Muscle layer of colon (tissue), 2 donors: Measurements from ENCODE around the gene PCBP3.
"Not testable (repeated sequence)": the region's sequence is repeated elsewhere in the genome, so short reads cannot be mapped to it uniquely, and the experiment has no call there.

Source experiments
- H3K27ac ChIP-seq: one replicate; pipeline ENCODE4 v1.7.0; 2013; ENCODE audit warnings: low read depth, mild to moderate bottlenecking, low read length, moderate library complexity
- H3K27me3 ChIP-seq, 2 donors: one replicate each; pipeline ENCODE4 v1.7.0; 2013; ENCODE audit warnings: low read length in 2 of 2, mild to moderate bottlenecking in 2 of 2; ENCODE audit not compliant: insufficient read depth in 2 of 2, control insufficient read depth in 1 of 2
- H3K36me3 ChIP-seq: one replicate; pipeline ENCODE4 v1.7.0; 2013; ENCODE audit warnings: mild to moderate bottlenecking, low read length; ENCODE audit not compliant: insufficient read depth
- H3K4me1 ChIP-seq: one replicate; pipeline ENCODE4 v1.7.0; 2013; ENCODE audit warnings: mild to moderate bottlenecking, low read length; ENCODE audit not compliant: insufficient read depth
- H3K4me3 ChIP-seq, 2 donors: one replicate each; pipeline ENCODE4 v1.7.0; 2013; ENCODE audit warnings: low read length in 2 of 2, low read depth in 1 of 2, mild to moderate bottlenecking in 1 of 2, moderate library complexity in 1 of 2
- H3K9ac ChIP-seq: one replicate; pipeline ENCODE4 v1.7.0; 2013; ENCODE audit warnings: low read length
- H3K9me3 ChIP-seq: one replicate; pipeline ENCODE4 v1.7.0; 2013; ENCODE audit warnings: mild to moderate bottlenecking, low read length
- donor health status: abdominal sarcoma.
- donor health status: Adenocarcinoma of cecum.

The PCBP3 gene

DNA sequence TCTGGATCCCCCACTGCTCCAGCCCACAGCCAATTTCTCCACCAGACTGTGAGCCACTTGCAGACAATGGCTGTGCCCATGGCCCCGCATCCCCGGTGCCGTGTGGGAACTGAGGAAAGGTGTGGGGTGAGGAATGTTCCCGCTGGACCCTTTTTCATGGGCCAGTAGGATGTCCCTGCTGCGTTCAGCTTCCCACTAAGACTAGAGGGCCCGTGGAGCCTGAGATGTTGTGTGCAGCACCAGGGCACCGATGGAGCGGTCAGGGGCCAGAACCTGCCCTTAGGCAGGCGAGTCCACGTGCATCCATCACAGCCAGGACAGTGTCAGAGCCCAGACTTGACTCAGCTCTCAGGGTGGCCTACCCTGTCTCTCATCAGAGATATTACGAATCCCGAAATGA is 232.4 kb downstream of the PCBP3 start:
- Histone ChIP-seq H3K9me3 (no peaks in the 10 kb centered on the region), H3K27ac (no peak overlapping the region), H3K36me3 (no peaks in the 10 kb centered on the region), H3K27me3 (peaks cover 0 to 19% of the 10 kb centered on the region in 2 donors), H3K9ac (no peak overlapping the region), H3K4me1 (no peaks in the 10 kb centered on the region), H3K4me3 (no peak overlapping the region)

DNA sequence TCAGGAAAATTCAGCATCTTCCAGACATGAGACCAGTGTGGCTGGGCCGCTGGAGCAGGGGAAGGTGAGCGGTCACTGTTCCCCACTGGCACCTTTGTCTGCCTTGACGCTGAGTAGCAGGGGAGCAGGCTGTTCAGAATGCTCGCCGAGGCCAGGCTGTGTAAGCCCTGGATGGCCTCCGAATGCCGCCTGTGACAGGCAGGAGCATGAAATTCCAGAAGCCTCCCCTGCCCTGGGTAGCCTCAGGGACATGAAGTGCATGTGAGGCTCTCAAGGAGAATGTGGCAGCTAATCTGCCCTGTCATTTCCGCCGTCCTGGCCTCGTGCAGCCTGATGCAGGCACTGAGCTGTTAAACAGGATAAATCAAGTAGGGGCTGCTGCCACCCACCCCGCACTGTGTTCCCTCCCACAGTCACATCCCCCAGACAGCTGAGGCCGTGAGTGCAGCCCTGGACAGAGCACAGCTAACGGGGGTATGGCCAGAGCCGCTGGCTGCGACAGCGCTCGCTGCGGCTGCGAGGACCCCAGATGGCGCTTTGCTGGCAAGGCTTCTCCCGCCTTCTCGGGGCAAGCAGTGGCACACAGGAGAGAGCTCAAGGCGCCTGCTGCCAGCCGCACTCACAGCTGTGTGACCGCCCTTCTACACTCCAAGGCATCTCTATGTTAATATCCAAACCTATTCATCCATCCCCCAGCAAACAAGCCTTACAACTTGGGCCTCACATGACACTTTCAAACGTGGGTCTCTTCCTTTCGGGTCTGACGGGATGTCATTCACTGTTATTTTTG is 233.1 kb downstream of the PCBP3 start:
- H3K27ac ChIP-seq: no peak overlapping the region

DNA sequence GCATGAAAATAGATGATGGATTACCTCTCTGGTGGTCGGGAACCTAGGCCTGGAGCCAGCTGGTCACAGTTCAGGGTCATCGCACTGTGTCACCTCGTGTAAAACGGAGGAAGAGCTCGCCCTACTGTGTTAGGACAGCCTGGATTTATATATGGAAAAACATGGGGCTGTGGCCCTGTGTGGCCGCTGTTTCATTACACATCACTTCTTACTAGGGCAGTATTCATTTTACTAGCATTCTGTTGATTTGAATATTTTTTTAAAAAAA is 233.6 kb downstream of the PCBP3 start:
- no peaks in the 10 kb centered on the region for H3K4me1 ChIP-seq

More for the DNA sequence above, 233.1 kb downstream of the PCBP3 start:
- Histone ChIP-seq H3K4me3 (no peak overlapping the region), H3K9ac (no peak overlapping the region), H3K36me3 (no peaks in the 10 kb centered on the region), H3K9me3 (no peaks in the 10 kb centered on the region), H3K4me1 (no peaks in the 10 kb centered on the region), H3K27me3 (peaks cover 0 to 13% of the 10 kb centered on the region in 2 donors)

DNA sequence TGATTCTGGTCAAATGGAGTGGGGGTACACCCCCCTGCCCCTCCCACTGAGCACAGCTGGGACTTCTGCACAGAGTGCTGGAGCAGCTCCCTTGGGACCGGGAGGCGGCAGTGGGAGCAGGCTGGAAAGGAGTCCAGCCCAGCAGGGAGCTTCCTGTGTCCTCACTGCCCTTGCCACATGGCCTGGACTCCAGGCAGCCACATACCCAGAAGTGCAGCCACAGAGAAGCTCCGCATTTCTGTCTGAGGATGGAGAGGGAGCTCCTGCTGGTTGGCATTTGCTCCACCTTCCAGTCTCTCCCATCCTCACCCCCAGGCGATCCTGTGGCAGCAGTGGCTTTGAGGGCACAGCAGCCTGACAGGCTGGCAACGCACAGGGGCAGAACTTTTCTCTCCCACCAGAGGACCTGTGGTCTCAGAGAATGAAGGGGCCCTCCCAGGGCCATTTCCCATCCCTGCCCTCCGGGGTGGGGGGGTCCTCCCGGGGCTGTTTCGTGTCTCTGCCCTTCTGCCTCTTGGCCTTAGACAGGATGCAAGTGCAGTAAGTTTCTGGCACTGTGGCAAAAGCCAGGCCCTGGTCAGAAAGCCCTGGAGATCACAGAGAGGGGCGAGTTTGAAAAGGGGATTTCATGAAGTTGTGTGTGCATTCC is 234.4 kb downstream of the PCBP3 start:
- Histone ChIP-seq H3K27ac (no peak overlapping the region), H3K4me1 (no peaks in the 10 kb centered on the region), H3K4me3 (no peak overlapping the region), H3K9me3 (no peaks in the 10 kb centered on the region), H3K36me3 (no peaks in the 10 kb centered on the region), H3K9ac (no peak overlapping the region), H3K27me3 (peaks cover 0 to 13% of the 10 kb centered on the region in 2 donors)

More for the DNA sequence above, 233.6 kb downstream of the PCBP3 start:
- Histone ChIP-seq H3K4me3 (no peak overlapping the region), H3K27me3 (peaks cover 0 to 13% of the 10 kb centered on the region in 2 donors), H3K36me3 (no peaks in the 10 kb centered on the region), H3K9me3 (no peaks in the 10 kb centered on the region), H3K9ac (no peak overlapping the region), H3K27ac (no peak overlapping the region)

DNA sequence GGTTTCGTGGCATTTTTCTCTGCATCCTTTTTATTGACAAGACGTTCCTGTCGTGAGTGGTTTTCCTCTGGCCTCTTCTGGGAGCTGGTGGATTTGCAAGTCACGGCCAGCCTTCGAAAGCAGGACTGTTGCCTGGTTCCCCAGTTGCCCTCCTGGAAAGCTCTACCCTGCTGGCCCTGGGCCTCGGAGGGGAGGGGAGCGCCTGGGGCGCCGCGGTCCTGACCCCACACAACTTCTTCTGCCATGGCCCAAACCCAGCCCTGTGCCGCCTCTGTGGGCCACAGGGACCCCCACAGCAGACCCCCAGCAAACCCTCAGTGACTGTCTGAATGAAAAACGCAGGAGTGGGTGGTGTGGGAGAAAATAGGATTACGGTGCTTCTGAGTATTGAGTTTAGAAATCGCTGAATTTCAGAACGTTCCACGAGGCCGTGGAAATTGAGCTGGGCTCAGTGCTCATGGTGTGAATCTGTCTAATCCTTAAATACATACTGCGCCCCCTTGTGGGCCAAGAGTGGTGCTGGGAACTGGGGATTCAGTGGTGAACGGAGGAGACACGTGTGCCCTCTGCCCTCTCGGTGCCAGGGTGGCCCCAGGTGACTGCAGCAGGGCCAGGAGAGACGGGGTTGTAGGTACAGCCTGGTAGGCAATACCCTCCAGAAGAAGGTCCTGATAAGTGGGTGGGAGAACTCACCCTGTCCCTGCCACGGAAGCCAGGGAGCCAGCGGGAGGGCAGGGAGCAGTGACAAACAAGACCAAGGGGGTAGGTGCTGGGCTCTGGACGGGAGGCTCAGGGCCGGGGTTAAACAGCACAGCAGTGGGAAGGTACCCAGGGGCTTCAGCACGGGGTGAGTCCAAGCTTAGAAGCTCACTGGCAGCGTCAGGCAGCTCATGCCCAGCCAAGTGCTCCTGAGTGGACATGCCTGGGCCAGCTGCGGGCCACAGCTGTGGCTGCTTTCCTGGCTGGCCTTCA is 236.9 kb downstream of the PCBP3 start:
- Histone ChIP-seq H3K36me3 (no peaks in the 10 kb centered on the region), H3K27ac (no peak overlapping the region), H3K4me1 (no peaks in the 10 kb centered on the region), H3K9me3 (no peaks in the 10 kb centered on the region), H3K9ac (no peak overlapping the region), H3K27me3 (peaks cover 0 to 5% of the 10 kb centered on the region in 2 donors), H3K4me3 (no peak overlapping the region)

DNA sequence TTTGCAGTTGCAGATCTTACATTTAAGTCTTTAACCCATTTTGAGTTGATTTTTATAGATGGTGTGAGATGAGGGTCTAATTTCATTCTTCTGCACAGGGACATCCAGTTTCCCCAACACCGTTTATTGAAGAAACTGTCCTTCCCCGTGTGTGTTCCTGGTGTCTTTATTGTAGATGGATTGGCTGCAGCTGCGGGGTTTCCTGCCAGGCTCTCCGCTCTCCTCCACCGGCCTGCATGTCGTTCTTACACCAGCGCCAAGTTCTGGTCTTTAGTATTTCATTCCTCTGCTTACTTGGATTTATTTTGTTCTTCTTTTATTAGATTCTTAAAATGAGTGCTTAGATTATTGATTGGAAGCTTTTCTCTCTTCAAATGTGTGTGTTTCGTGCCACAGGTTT is 239.1 kb downstream of the PCBP3 start:
- Histone ChIP-seq H3K4me1 (peaks cover 5% of the 10 kb centered on the region), H3K9me3 (no peaks in the 10 kb centered on the region), H3K9ac (no peak overlapping the region), H3K36me3 (no peaks in the 10 kb centered on the region), H3K4me3 (no peak overlapping the region), H3K27me3 (peaks cover 0 to 3% of the 10 kb centered on the region in 2 donors), H3K27ac (no peak overlapping the region)

DNA sequence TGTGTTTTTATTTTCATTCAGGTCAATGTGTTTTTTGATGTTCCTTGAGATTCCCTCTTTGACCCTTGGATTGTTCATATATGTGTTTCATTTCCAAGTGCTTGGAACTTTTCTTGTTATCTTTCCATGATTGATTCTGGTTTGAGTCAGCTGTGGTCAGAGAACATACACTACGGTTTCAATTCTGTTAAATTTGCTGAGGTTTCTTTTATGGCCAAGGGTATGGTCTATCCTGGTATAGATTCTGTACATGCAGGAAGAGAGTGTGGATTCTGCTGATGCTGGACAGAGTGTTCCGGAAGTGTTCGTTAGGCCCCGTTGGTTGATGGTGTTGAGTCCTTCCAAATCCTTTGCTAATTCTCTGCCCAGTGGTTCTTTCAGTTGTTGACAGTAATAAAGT is 239.6 kb downstream of the PCBP3 start:
- Histone ChIP-seq H3K27me3 (no peaks in the 10 kb centered on the region), H3K9ac (no peak overlapping the region), H3K9me3 (no peaks in the 10 kb centered on the region), H3K27ac (no peak overlapping the region), H3K4me3 (no peak overlapping the region), H3K36me3 (no peaks in the 10 kb centered on the region), H3K4me1 (peaks cover 5% of the 10 kb centered on the region)

DNA sequence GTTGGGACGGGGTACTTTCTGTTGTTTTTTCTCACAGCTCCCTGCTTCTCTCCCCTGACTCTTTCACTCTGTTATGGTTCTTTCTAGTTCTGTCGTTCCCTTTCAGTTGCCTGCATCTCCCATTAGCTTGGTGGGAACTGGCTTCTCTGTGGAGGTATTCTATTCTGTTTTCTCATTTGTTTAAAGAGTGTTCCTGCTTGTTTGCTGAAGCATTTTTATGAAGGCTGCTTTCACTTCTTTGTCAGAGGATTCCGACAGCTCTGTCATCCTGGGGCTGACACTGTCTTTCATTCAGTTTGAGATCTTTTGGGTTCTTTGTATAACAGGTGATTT is 242.0 kb downstream of the PCBP3 start:
- Histone ChIP-seq H3K9ac (no peak overlapping the region), H3K4me1 (peaks cover 5% of the 10 kb centered on the region), H3K36me3 (no peaks in the 10 kb centered on the region), H3K27ac (no peak overlapping the region), H3K4me3 (no peak overlapping the region), H3K9me3 (no peaks in the 10 kb centered on the region), H3K27me3 (no peaks in the 10 kb centered on the region)

DNA sequence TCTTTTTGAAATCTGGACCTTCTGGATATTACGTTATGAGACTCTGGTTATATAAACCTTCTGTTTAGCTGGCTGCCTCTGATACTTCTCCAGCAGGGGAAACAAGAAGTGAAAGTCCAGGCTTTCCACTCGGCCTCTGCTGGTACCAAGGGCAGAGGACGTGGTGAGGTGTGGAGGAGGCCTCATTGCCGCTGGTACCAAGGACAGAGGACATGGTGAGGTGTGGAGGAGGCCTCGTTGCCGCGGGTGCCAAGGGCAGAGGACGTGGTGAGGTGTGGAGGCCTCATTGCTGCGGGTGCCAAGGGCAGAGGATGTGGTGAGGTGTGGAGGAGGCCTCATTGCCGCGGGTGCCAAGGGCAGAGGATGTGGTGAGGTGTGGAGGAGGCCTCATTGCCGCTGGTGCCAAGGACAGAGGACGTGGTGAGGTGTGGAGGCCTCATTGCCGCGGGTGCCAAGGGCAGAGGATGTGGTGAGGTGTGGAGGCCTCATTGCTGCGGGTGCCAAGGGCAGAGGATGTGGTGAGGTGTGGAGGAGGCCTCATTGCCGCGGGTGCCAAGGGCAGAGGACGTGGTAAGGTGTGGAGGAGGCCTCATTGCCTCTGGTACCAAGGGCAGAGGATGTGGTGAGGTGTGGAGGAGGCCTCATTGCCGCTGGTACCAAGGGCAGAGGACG is 242.5 kb downstream of the PCBP3 start:
- H3K27me3 ChIP-seq, H3K9ac ChIP-seq, H3K27ac ChIP-seq: not testable (repeated sequence)

DNA sequence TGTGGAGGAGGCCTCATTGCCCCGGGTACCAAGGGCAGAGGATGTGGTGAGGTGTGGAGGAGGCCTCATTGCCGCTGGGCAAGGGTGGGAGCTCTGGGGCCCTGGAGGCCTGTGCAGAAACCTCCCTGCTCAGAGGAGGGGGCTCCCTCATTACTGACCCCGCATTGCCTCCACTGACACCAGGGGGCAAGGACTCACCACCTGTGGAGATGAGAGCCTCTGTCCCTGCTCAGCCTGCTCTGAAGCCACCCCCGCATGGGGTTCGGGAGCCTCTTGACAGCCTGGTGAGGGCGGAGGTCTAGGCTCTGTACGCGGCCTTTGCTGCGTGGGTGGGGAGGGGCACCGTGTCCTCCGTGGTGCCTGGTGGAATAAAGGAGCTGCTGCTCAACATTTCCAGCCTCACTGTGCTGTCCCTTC is 243.1 kb downstream of the PCBP3 start:
- H3K27me3 ChIP-seq: no peaks in the 10 kb centered on the region
- no peak overlapping the region for H3K4me3 ChIP-seq
- no peaks in the 10 kb centered on the region for H3K9me3 ChIP-seq
- no peak overlapping the region for H3K9ac ChIP-seq
- H3K4me1 ChIP-seq: peaks cover 5% of the 10 kb centered on the region
- no peaks in the 10 kb centered on the region for H3K36me3 ChIP-seq
- H3K27ac ChIP-seq: peak overlapping the region; percentile 32

More for the DNA sequence above, 242.5 kb downstream of the PCBP3 start:
- not testable (repeated sequence) for H3K36me3 ChIP-seq, H3K9me3 ChIP-seq, H3K4me1 ChIP-seq, H3K4me3 ChIP-seq

DNA sequence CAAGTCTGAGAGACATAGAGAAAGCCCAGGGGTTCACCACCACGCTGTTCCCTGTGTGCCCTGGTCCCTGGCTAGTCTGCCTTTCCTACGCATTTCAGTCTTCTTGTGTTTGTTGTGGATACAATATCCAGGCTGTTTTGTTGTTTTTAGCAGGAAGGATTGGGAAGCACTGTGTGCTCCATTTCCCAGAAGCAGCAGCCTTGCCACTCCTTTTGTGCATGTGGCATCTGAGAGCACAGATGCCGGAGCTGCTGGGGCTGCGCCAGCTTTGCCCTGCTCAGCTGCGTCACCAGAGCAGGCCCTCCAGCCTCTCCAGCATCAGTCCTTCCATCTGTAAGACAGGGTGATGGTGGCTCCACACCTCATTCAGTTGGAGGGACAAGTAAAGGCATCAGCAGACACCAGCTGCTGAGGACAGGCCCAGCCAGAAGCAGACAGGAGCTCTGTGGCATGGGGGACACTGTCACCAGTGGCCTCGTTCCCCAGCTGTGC is 243.6 kb downstream of the PCBP3 start:
- Histone ChIP-seq H3K27me3 (no peaks in the 10 kb centered on the region), H3K4me1 (peaks cover 5% of the 10 kb centered on the region), H3K36me3 (no peaks in the 10 kb centered on the region), H3K9me3 (no peaks in the 10 kb centered on the region), H3K9ac (no peak overlapping the region), H3K4me3 (no peak overlapping the region), H3K27ac (peak overlapping the region; percentile 32)
